ENCODE results near the gene TNFSF12.

GRCh38 chr17:7512824-7513540, 35.9 kb upstream of the TNFSF12 start:
- TF ChIP-seq CTCF (IDR thresholded peaks at IDR 0.05) (no peak), POLR2A (IDR thresholded peaks at IDR 0.05) (no peak)
